Measurements from ENCODE around the gene WDR70.

DNA sequence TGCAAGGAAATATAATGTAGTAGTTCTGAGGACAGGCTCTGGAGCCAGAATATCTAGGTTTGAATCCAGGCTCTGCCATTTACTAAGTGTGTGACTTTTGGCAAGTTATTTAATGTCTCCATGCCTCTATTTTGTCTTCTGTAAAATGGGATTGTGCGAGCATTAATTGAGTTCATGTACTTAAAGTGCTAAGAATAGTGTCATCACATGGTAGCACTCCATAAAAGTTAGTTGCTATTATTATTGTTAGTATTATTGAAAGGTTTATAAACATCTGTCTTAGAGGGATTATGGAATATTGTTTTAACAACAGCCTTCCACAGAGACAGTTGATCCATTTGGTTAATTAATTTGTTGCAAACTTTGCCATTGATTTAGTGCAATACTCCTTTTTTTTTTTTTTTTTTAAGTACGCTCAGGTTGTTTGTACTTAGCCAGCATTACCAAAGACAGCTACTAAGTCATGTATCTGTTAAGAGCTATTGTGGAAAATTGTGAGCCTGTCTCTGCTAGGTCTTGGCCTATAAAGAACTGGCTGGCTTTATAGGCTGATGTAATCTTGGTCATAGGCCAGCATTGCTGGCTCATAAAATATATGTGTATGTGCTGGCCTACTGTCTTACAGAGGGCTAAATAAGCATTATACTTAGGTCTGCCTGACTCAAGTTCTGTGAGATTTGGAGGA is 174.7 kb downstream of the WDR70 start:
- TF ChIP-seq, protein P1, sequence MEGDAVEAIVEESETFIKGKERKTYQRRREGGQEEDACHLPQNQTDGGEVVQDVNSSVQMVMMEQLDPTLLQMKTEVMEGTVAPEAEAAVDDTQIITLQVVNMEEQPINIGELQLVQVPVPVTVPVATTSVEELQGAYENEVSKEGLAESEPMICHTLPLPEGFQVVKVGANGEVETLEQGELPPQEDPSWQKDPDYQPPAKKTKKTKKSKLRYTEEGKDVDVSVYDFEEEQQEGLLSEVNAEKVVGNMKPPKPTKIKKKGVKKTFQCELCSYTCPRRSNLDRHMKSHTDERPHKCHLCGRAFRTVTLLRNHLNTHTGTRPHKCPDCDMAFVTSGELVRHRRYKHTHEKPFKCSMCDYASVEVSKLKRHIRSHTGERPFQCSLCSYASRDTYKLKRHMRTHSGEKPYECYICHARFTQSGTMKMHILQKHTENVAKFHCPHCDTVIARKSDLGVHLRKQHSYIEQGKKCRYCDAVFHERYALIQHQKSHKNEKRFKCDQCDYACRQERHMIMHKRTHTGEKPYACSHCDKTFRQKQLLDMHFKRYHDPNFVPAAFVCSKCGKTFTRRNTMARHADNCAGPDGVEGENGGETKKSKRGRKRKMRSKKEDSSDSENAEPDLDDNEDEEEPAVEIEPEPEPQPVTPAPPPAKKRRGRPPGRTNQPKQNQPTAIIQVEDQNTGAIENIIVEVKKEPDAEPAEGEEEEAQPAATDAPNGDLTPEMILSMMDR (conservative IDR thresholded peaks at IDR 0.05; ENCODE audit: low read length), result no peak
- TF ChIP-seq EZH2phosphoT487 (IDR thresholded peaks at IDR 0.05; ENCODE audit: borderline replicate concordance), result no peak

Measured in Loucy (cell line).